ENCODE measurements around the gene MITF. TPM values are rescaled to one million over a fixed set of nuclear protein-coding genes. Genes with fewer than 3 reads are reported as not detected.

Gene MITF
- polyA plus RNA-seq, 1 donor (not counting 4 experiments of a cell fraction or from before 2014, with no cell fraction given) = 2.7 TPM

- H3K79me2 ChIP-seq (ENCODE audit: control insufficient read depth, insufficient read depth, low read length) = no peaks in the 10 kb centered on the region
- peak; percentile 5 for FAIRE-seq
Observed at GRCh38 chr3:69838217-69838616, 99.0 kb downstream of the MITF start.

GRCh38 chr3:69838696-69839515 lies 99.6 kb downstream of the MITF start:
- no peak overlapping the region for H3K4me2 ChIP-seq (ENCODE audit: control insufficient read depth, extremely low read depth, insufficient read depth, low read depth, low read length)
- FAIRE-seq = no peak

More at GRCh38 chr3:69838217-69838616, 99.0 kb downstream of the MITF start:
- no peaks in the 10 kb centered on the region for H3K9me3 ChIP-seq (ENCODE audit: control insufficient read depth, low read depth, low read length)
- H3K9ac ChIP-seq (ENCODE audit: control insufficient read depth, extremely low read depth, insufficient read depth, low read length) = no peak overlapping the region
- H3K4me2 ChIP-seq (ENCODE audit: control insufficient read depth, extremely low read depth, insufficient read depth, low read depth, low read length) = no peak overlapping the region
- H3K36me3 ChIP-seq (ENCODE audit: control insufficient read depth in 2 of 2, extremely low read depth in 1 of 2, insufficient read depth in 2 of 2, low read length in 2 of 2) = no peaks in the 10 kb centered on the region
- dilution Hi-C loops (cut with MboI; ENCODE audit: extremely low pct_ligation_motif_present, low sequenced_read_pairs) = no loop called here
- DNase-seq (ENCODE audit: low read depth, low spot score) = no peak
- H4K20me1 ChIP-seq (ENCODE audit: control insufficient read depth, extremely low read depth, insufficient read depth, low read length) = no peaks in the 10 kb centered on the region
- no peaks in the 10 kb centered on the region for H3K27me3 ChIP-seq (ENCODE audit: control insufficient read depth, extremely low read depth, insufficient read depth, low read length)
- no peaks in the 10 kb centered on the region for H3K9me1 ChIP-seq (ENCODE audit: control insufficient read depth, extremely low read depth, insufficient read depth, low read length)
- no peaks in the 10 kb centered on the region for H3K4me1 ChIP-seq (ENCODE audit: control insufficient read depth, extremely low read depth, insufficient read depth, low read length)
- no peak for TF ChIP-seq CTCF (optimal IDR thresholded peaks at IDR 0.05 in 1 of 3, IDR thresholded peaks at IDR 0.05 in 1 of 3, conservative IDR thresholded peaks at IDR 0.05 in 1 of 3; ENCODE audit: extremely low read depth in 1 of 3, insufficient read depth in 2 of 3, low read length in 3 of 3)
- no peak for TF ChIP-seq EZH2 (IDR thresholded peaks at IDR 0.05; ENCODE audit: low read length)
- H3K4me3 ChIP-seq (ENCODE audit: control insufficient read depth in 2 of 3, extremely low read depth in 1 of 3, insufficient read depth in 2 of 3, low read depth in 1 of 3, low read length in 3 of 3) = no peak overlapping the region
- H3K27ac ChIP-seq (ENCODE audit: control insufficient read depth, insufficient read depth, low read length) = no peak overlapping the region
- no peak overlapping the region for H2AFZ ChIP-seq (ENCODE audit: control insufficient read depth, low read length)

More at GRCh38 chr3:69838696-69839515, 99.6 kb downstream of the MITF start:
- Histone ChIP-seq H3K27ac (ENCODE audit: control insufficient read depth, insufficient read depth, low read length) (no peak overlapping the region), H3K27me3 (ENCODE audit: control insufficient read depth, extremely low read depth, insufficient read depth, low read length) (no peaks in the 10 kb centered on the region), H3K9me3 (ENCODE audit: control insufficient read depth, low read depth, low read length) (no peaks in the 10 kb centered on the region), H3K4me1 (ENCODE audit: control insufficient read depth, extremely low read depth, insufficient read depth, low read length) (no peaks in the 10 kb centered on the region), H4K20me1 (ENCODE audit: control insufficient read depth, extremely low read depth, insufficient read depth, low read length) (no peaks in the 10 kb centered on the region), H3K9ac (ENCODE audit: control insufficient read depth, extremely low read depth, insufficient read depth, low read length) (no peak overlapping the region), H3K4me3 (ENCODE audit: control insufficient read depth in 2 of 3, extremely low read depth in 1 of 3, insufficient read depth in 2 of 3, low read depth in 1 of 3, low read length in 3 of 3) (no peak overlapping the region), H3K9me1 (ENCODE audit: control insufficient read depth, extremely low read depth, insufficient read depth, low read length) (no peaks in the 10 kb centered on the region), H3K36me3 (ENCODE audit: control insufficient read depth in 2 of 2, extremely low read depth in 1 of 2, insufficient read depth in 2 of 2, low read length in 2 of 2) (no peaks in the 10 kb centered on the region), H3K79me2 (ENCODE audit: control insufficient read depth, insufficient read depth, low read length) (no peaks in the 10 kb centered on the region), H2AFZ (ENCODE audit: control insufficient read depth, low read length) (no peak overlapping the region)
- no peak for TF ChIP-seq CTCF (optimal IDR thresholded peaks at IDR 0.05 in 1 of 3, IDR thresholded peaks at IDR 0.05 in 1 of 3, conservative IDR thresholded peaks at IDR 0.05 in 1 of 3; ENCODE audit: extremely low read depth in 1 of 3, insufficient read depth in 2 of 3, low read length in 3 of 3)
- no peak for TF ChIP-seq EZH2 (IDR thresholded peaks at IDR 0.05; ENCODE audit: low read length)
- DNase-seq (ENCODE audit: low read depth, low spot score) = no peak
- dilution Hi-C loops (cut with MboI; ENCODE audit: extremely low pct_ligation_motif_present, low sequenced_read_pairs) = no loop called here

Measured in keratinocyte (primary cell).